ENCODE data around the gene GKAP1.
"Not testable (repeated sequence)": the region's sequence is repeated elsewhere in the genome, so short reads cannot be mapped to it uniquely, and the experiment has no call there.

- not testable (repeated sequence) for TF ChIP-seq POLR2AphosphoS5 (IDR thresholded peaks at IDR 0.05; ENCODE audit: low read depth, low read length); TAF1 (IDR thresholded peaks at IDR 0.05; ENCODE audit: borderline replicate concordance, low read depth, low read length)
These were observed 13.1 kb downstream of the GKAP1 start for GRCh38 chr9:83804454-83804853.

Measured in GM12892 (cell line).